ENCODE results near the gene GSG1L.

Gene GSG1L

DNA sequence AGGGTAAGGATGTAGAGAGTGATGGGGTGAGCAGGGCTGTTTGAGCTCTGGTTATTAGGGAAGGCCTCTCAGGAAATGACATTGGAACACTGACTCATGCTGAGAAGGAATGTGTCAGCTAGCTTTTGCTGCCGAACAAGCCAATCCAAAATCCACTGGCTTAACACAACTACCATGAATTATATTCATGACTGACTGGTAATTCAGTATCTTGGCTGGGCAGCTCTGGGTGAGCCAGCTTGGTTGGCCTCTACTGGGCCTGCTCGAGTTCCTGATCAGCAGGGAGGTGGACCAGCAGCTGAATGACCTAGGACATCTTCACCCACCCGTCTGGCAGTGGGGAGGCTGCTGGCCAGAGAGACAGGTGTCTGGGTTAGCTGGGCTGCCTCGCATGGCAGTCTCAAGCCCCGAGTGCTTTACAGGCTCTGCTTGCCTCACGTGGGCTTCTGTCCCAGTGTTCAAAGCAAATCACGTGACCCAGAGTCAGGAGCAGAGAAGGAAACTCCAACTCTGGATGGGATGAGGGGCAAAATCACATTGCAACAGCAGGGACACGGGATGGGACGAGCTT, 304.1 kb downstream of the GSG1L start:
- ChIA-PET POLR2A (no interaction called here), CTCF (no interaction called here)
- no peak for TF ChIP-seq L3MBTL2 (conservative IDR thresholded peaks at IDR 0.05)
- TF ChIP-seq SUZ12 (IDR thresholded peaks at IDR 0.05), result no peak
- TF ChIP-seq HDGF (IDR thresholded peaks at IDR 0.05; ENCODE audit: borderline replicate concordance), result no peak
- TF ChIP-seq CTBP1 (IDR thresholded peaks at IDR 0.05; ENCODE audit: borderline replicate concordance), result no peak
- TF ChIP-seq SP1 (IDR thresholded peaks at IDR 0.05), result no peak
- no peak for TF ChIP-seq ZNF384 (IDR thresholded peaks at IDR 0.05)
- TF ChIP-seq FOXM1 (IDR thresholded peaks at IDR 0.05; ENCODE audit: borderline replicate concordance), result no peak
- no peak for TF ChIP-seq BHLHE40 (IDR thresholded peaks at IDR 0.05; ENCODE audit: borderline replicate concordance)
- TF ChIP-seq FOXK2 (IDR thresholded peaks at IDR 0.05), result no peak
- TF ChIP-seq TARDBP (IDR thresholded peaks at IDR 0.05), result no peak
- TF ChIP-seq ELF4 (IDR thresholded peaks at IDR 0.05), result no peak
- TF ChIP-seq, protein P1, sequence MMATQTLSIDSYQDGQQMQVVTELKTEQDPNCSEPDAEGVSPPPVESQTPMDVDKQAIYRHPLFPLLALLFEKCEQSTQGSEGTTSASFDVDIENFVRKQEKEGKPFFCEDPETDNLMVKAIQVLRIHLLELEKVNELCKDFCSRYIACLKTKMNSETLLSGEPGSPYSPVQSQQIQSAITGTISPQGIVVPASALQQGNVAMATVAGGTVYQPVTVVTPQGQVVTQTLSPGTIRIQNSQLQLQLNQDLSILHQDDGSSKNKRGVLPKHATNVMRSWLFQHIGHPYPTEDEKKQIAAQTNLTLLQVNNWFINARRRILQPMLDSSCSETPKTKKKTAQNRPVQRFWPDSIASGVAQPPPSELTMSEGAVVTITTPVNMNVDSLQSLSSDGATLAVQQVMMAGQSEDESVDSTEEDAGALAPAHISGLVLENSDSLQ (IDR thresholded peaks at IDR 0.05), result no peak
- no peak for TF ChIP-seq ARNT (IDR thresholded peaks at IDR 0.05)
- no peak for TF ChIP-seq NFRKB (IDR thresholded peaks at IDR 0.05)
- TF ChIP-seq LEF1 (IDR thresholded peaks at IDR 0.05; ENCODE audit: borderline replicate concordance), result no peak
- no peak for TF ChIP-seq FOXA1 (IDR thresholded peaks at IDR 0.05)
- no peak for DNase-seq (ENCODE audit: extremely low spot score)

DNA sequence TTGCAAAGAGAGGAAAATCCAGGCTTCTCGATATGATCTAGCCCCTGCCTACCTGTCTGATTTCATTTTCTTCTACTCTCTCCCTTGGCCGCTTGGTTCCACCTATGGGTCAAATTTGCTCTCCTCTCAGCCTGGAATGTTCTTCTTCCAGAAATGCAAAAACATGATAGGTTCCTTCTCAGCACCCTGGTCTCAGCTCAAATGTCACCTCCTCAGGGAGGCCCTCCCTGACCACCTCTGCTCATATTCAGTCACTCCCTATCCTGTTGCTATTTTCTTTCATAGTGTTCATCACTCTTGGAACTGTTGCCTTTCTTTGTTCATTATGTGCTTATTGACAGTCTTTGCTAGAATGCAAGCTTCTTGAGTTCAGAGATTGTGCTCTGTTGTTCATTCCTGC, 305.0 kb downstream of the GSG1L start:
- ChIA-PET CTCF (no interaction called here), POLR2A (no interaction called here)
- DNase-seq (ENCODE audit: extremely low spot score), result no peak
- TF ChIP-seq L3MBTL2 (conservative IDR thresholded peaks at IDR 0.05) (no peak), TARDBP (IDR thresholded peaks at IDR 0.05) (no peak), SUZ12 (IDR thresholded peaks at IDR 0.05) (no peak)
- TF ChIP-seq, protein P1 (IDR thresholded peaks at IDR 0.05), result no peak

DNA sequence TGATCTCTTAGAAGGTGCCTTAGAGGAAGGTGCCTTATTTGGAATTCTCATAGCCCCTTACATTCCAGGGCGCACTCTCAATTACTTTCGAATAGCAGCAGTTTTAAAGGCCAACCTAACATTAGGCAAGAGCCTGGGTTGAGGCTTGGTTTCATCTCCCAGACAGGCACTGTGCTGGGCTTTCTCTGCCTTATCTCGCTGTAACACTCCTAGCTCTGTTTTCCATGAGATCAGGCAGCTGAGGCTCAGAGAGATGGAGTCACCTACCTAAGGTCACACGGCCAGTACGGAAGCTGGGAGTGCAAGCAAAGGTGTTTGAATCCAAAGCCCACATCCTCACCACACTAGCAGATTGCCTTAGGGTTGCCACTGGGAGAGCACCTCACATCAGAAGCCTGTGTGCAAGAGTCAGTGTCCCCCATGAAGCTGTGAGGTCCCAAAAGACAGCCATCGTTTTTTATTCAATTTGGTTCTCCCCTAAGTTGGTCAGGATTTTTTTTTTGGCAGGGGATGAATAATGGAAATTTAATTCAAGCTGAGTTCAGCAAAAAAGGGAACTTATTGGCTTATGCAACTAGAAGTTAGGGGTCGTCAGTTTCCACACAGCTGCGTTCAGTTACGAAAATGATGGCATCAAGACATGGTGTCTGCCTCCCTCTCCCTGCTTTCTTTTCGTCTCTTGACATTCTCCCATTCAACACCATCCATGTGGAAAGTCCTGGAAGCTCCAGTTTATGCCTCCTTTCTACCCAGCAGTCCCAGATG, 307.1 kb downstream of the GSG1L start:
- POLR2A ChIA-PET, result no interaction called here
- CTCF ChIA-PET, result no interaction called here
- TF ChIP-seq SP1 (IDR thresholded peaks at IDR 0.05) (no peak), ARNT (IDR thresholded peaks at IDR 0.05) (no peak), NFRKB (IDR thresholded peaks at IDR 0.05) (no peak)
- DNase-seq (ENCODE audit: extremely low spot score), result no peak

DNA sequence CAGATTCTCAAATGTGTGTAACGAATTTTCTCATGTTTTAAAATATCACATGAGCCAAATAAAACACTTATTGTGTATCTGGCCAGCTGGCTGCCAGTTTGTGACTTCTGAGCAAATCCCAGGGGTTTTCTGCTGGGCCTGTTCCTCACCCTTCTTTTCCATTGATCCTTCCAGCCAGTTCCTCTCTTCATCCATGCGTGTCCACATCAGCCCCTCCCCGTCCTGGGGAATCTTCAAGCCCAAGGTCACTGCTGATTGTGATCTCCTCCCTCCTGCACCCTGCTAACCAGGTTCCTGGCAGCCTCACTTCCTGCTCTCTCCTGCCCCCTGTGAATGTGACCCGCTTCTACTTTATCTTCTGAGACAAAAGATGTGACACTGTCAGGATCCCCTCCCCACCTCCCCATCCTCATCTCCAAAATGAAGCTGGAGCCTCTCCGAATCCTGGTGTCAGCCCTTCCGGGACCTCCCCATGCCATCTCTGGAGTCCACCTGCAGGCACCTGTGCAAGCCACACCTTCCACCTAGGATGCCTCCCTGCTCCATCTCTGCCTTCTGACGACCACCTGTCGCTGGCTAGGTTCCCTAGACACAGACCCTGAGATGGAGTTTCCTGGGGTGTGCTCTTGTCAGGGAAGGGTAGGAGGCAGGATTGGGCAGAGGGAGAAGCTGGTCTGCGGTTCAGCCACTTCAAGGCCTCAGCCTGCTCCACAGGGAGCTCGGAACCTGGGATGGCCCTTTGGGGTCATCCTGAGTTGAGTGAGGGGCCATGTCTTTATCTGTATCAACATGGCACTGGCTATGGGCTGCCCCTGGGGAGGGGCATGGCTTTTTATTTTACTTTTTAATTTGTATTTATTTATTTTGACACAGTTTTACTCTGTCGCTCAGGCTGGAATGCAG, 308.5 kb downstream of the GSG1L start:
- TF ChIP-seq TARDBP (IDR thresholded peaks at IDR 0.05) (no peak), FOXK2 (IDR thresholded peaks at IDR 0.05) (no peak), CTBP1 (IDR thresholded peaks at IDR 0.05; ENCODE audit: borderline replicate concordance) (no peak), LEF1 (IDR thresholded peaks at IDR 0.05; ENCODE audit: borderline replicate concordance) (no peak), ARNT (IDR thresholded peaks at IDR 0.05) (no peak), ELF4 (IDR thresholded peaks at IDR 0.05) (no peak), ZNF384 (IDR thresholded peaks at IDR 0.05) (no peak), L3MBTL2 (conservative IDR thresholded peaks at IDR 0.05) (no peak), BHLHE40 (IDR thresholded peaks at IDR 0.05; ENCODE audit: borderline replicate concordance) (no peak), SP1 (IDR thresholded peaks at IDR 0.05) (no peak), FOXM1 (IDR thresholded peaks at IDR 0.05; ENCODE audit: borderline replicate concordance) (no peak), FOXA1 (IDR thresholded peaks at IDR 0.05) (no peak)
- TF ChIP-seq, protein P1 (IDR thresholded peaks at IDR 0.05), result no peak
- POLR2A ChIA-PET, result no interaction called here
- CTCF ChIA-PET, result no interaction called here
- no peak for DNase-seq (ENCODE audit: extremely low spot score)

DNA sequence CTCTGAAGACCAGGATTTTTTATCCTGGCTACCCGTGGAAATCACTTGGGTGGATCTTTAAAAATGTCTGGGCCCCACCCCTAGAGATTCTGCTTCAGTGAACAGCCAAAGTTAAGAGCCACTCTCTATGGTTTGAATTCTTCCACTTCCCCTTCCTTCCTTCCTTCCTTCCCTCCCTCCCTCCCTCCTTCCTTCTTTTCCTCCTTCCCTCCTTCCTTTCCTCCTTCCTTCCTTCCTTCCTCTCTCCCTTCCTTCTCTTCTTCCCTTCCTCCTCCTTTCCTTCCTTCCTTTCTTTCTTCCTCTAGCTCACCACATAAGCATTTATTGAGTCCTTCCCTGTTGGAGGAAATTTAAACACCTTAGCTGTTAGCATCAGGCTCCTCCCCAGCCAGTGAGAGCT, 310.0 kb downstream of the GSG1L start:
- ChIA-PET POLR2A (no interaction called here), CTCF (no interaction called here)
- DNase-seq (ENCODE audit: extremely low spot score), result no peak
- TF ChIP-seq ZNF384 (IDR thresholded peaks at IDR 0.05) (no peak), LEF1 (IDR thresholded peaks at IDR 0.05; ENCODE audit: borderline replicate concordance) (no peak), HDGF (IDR thresholded peaks at IDR 0.05; ENCODE audit: borderline replicate concordance) (no peak), FOXA1 (IDR thresholded peaks at IDR 0.05) (no peak), NFRKB (IDR thresholded peaks at IDR 0.05) (no peak), TARDBP (IDR thresholded peaks at IDR 0.05) (no peak), BHLHE40 (IDR thresholded peaks at IDR 0.05; ENCODE audit: borderline replicate concordance) (no peak), L3MBTL2 (conservative IDR thresholded peaks at IDR 0.05) (no peak), SP1 (IDR thresholded peaks at IDR 0.05) (no peak), FOXM1 (IDR thresholded peaks at IDR 0.05; ENCODE audit: borderline replicate concordance) (no peak), ELF4 (IDR thresholded peaks at IDR 0.05) (no peak), ARNT (IDR thresholded peaks at IDR 0.05) (no peak), FOXK2 (IDR thresholded peaks at IDR 0.05) (no peak), SUZ12 (IDR thresholded peaks at IDR 0.05) (no peak)
- TF ChIP-seq, protein P1 (IDR thresholded peaks at IDR 0.05), result no peak
